Common myeloid progenitor, CD34-positive (primary cell): ENCODE data around the gene CCL26.
"Not testable (repeated sequence)": the region's sequence is repeated elsewhere in the genome, so short reads cannot be mapped to it uniquely, and the experiment has no call there.

Experiments used
- CTCF ChIA-PET: fragments of 350-600 bp; sonication (Branson Sonifier 250); formaldehyde crosslinking; loops from one replicate; lab custom pipeline; 2021; ENCODE audit warnings: antibody characterized with exemption; lab: Charles Lee
- POLR2A ChIA-PET: fragments of 350-600 bp; sonication (Branson Sonifier 250); formaldehyde crosslinking; loops from one replicate; lab custom pipeline; 2021; ENCODE audit warnings: antibody characterized with exemption; lab: Charles Lee
- DNase-seq, 3 donors: peaks; one replicate each; pipeline versions ENCODE4 v3.0.0 to v3.0.0-alpha.2; 2013
- H3K27ac ChIP-seq, 2 experiments: 1 replicate in 1 of 2; 2 replicates in 1 of 2; pipeline ENCODE4 v1.7.0; 2013; ENCODE audit warnings: inconsistent platforms in 2 of 2, low read length in 2 of 2, mild to moderate bottlenecking in 2 of 2, low read depth in 1 of 2, moderate library complexity in 1 of 2; ENCODE audit not compliant: severe bottlenecking in 2 of 2, insufficient read depth in 1 of 2, poor library complexity in 1 of 2
- H3K27me3 ChIP-seq, 5 experiments: replicated peaks in 2 of 5; 1 replicate in 3 of 5; 2 replicates in 2 of 5; pipeline versions ENCODE4 v1.6.1 to v1.7.0; 2013; ENCODE audit warnings: low read length in 4 of 5, mild to moderate bottlenecking in 2 of 5, moderate library complexity in 2 of 5, inconsistent platforms in 1 of 5; ENCODE audit not compliant: insufficient read depth in 5 of 5, control insufficient read depth in 4 of 5
- H3K36me3 ChIP-seq, 4 experiments: 1 replicate in 2 of 4; 2 replicates in 2 of 4; pipeline versions ENCODE4 v1.6.1 to v1.7.0; 2013; ENCODE audit warnings: low read length in 3 of 4, control low read depth in 1 of 4, mild to moderate bottlenecking in 1 of 4; ENCODE audit not compliant: control insufficient read depth in 4 of 4, insufficient read depth in 4 of 4
- H3K4me1 ChIP-seq, 4 experiments: 1 replicate in 3 of 4; 2 replicates in 1 of 4; pipeline versions ENCODE4 v1.6.1 to v1.7.1; 2013; ENCODE audit warnings: low read length in 3 of 4, mild to moderate bottlenecking in 3 of 4, control low read depth in 1 of 4, inconsistent platforms in 1 of 4, moderate library complexity in 1 of 4; ENCODE audit not compliant: control insufficient read depth in 4 of 4, insufficient read depth in 4 of 4; ENCODE audit errors: control extremely low read depth in 1 of 4
- H3K4me3 ChIP-seq, 7 experiments: 1 replicate in 4 of 7; 2 replicates in 3 of 7; pipeline versions ENCODE4 v1.5.1 to v1.7.0; 2013; ENCODE audit warnings: mild to moderate bottlenecking in 7 of 7, low read length in 6 of 7, moderate library complexity in 6 of 7, inconsistent platforms in 2 of 7, low read depth in 2 of 7, control low read depth in 1 of 7; ENCODE audit not compliant: insufficient read depth in 4 of 7, control insufficient read depth in 1 of 7; ENCODE audit errors: extremely low read depth in 1 of 7
- H3K9me3 ChIP-seq, 5 experiments: 1 replicate in 4 of 5; 2 replicates in 1 of 5; pipeline versions ENCODE4 v1.6.1 to v1.7.1; 2013; ENCODE audit warnings: low read length in 4 of 5, mild to moderate bottlenecking in 2 of 5, inconsistent platforms in 1 of 5, low read depth in 1 of 5, moderate library complexity in 1 of 5; ENCODE audit not compliant: control insufficient read depth in 4 of 5, insufficient read depth in 2 of 5; ENCODE audit errors: control extremely low read depth in 1 of 5
- WGBS: methylation state at CpG from one replicate; pipeline ENCODE4 v1.1.5; 2013; ENCODE audit not compliant: insufficient coverage; 5-methylcytosine and 5-hydroxymethylcytosine counted together

CCL26 gene

DNA sequence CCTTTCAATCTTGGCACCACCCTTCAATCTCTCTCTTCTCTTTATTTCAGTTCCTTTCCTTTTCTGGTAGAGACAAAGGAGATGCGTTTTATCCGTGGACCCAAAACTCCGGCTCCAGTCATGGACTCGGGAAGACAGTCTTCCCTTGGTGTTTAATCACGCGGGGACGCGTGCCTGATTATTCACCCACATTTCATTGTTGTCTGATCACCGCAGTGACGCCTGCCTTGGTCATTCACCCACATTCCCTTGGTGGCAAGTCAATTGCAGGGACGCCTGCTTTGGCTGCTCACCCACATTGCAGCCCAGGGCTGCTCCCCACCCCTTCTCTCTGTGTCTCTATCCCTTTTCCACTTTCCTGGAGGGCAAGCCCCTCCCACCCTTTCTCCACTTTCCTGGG lies 7.5 kb upstream of the CCL26 start:
- DNase-seq, H3K9me3 ChIP-seq, H3K36me3 ChIP-seq, H3K4me3 ChIP-seq, H3K4me1 ChIP-seq, POLR2A ChIA-PET, H3K27me3 ChIP-seq, CTCF ChIA-PET: not testable (repeated sequence)
- WGBS = 85% methylated on average over 11 of the region's 11 CpGs
- H3K27ac ChIP-seq = peak overlapping the region in 1 of 2 experiments; percentile 14

- H3K4me1 ChIP-seq, H3K27me3 ChIP-seq, H3K9me3 ChIP-seq, H3K36me3 ChIP-seq, DNase-seq, H3K4me3 ChIP-seq, CTCF ChIA-PET, H3K27ac ChIP-seq: not testable (repeated sequence)
- WGBS = 75% methylated on average over 11 of the region's 11 CpGs
- POLR2A ChIA-PET = interaction anchor here (0.7 kb wide), 1 partner anchor 240 kb away, joined by 6 read pairs; no protein-coding TSS in a partner anchor
These were observed 7.0 kb upstream of the CCL26 start for GRCh38 chr7:75779035-75779434.

DNA sequence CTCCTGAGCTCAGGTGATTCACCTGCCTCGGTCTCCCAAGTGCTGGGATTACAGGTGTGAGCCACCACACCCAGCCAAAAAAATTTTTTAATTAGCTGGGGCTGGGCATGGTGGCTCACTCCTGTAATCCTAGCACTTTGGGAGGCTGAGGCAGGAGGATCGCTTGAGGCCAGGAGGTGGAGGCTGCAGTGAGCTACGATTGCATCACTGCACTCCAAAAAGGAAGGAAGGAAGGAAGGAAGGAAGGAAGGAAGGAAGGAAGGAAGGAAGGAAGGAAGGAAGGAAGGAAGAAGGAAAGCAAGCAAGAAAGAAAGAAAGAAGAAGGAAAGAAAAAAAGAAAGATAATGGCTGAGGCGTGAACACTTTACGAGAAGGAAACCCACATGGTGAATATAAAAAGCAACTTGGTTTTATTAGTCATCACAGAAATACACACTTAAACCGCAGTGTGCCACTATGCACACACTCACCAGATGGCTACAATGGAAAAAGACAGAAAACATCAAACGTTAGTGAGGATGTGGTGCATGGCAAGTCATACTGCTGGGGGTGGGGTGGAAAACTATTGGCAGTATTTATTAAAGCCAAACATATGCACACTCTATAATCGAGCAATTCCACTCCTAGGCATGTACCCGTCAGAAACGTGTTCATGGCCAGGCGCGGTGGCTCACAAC lies 4.4 kb upstream of the CCL26 start:
- no peak overlapping the region for H3K27ac ChIP-seq
- 89% methylated on average over 7 of the region's 12 CpGs for WGBS
- no peaks in the 10 kb centered on the region for H3K27me3 ChIP-seq
- ChIA-PET CTCF (no interaction called here), POLR2A (no interaction called here)
- no peaks in the 10 kb centered on the region for H3K9me3 ChIP-seq
- H3K4me3 ChIP-seq = no peak overlapping the region
- no peaks in the 10 kb centered on the region for H3K36me3 ChIP-seq
- no peaks in the 10 kb centered on the region for H3K4me1 ChIP-seq
- DNase-seq = peak; percentile 30 to 89 (median 80)

DNA sequence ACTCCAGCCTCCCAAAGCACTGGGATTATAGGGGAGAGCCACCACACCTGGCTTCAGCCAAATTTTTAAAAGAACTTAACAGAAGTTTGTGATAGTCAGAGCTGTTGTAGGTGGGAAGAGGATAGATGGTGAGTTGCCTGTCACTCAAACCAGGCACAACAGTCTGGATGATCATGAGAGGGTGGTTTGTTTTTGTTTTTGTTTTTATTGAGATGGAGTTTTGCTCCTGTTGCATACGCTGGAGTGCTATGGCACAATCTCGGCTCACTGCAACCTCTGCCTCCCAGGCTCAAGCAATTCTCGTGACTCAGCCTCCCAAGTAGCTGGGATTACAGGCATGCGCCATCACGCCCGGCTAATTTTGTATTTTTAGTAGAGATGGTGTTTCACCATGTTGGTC lies 1.9 kb upstream of the CCL26 start:
- H3K36me3 ChIP-seq, H3K9me3 ChIP-seq, H3K27me3 ChIP-seq, H3K27ac ChIP-seq, H3K4me1 ChIP-seq, POLR2A ChIA-PET, H3K4me3 ChIP-seq, DNase-seq: not testable (repeated sequence)
- 100% methylated on average over 5 of the region's 6 CpGs for WGBS
- CTCF ChIA-PET = interaction anchor here (2.3 kb wide), 1 partner anchor 11 kb away, joined by 5 read pairs; no protein-coding TSS in a partner anchor

DNA sequence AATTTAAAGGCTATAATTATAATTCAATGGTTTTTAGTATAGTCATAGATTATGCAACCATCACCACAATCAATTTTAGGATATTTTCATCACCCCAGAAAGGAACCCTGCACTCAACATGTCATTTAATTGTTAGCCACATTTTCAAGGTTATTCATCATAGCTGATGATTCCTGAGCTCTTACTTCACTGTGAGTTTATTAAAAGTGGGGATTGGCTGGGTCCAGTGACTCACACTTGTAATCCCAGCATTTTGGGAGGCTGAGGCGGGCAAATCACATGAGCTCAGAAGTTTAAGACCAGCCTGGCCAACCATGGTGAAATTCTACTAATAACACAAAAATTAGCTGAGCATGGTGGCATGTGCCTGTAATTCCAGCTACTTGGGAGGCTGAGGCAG lies 787 bp downstream of the CCL26 start:
- no peak for DNase-seq
- Histone ChIP-seq H3K27me3 (no peaks in the 10 kb centered on the region), H3K9me3 (no peaks in the 10 kb centered on the region), H3K4me1 (no peaks in the 10 kb centered on the region), H3K36me3 (no peaks in the 10 kb centered on the region), H3K27ac (no peak overlapping the region), H3K4me3 (no peak overlapping the region)
- ChIA-PET POLR2A (interaction anchor here (0.6 kb wide), 2 partner anchors 10 to 194 kb away, joined by 3 to 4 read pairs; no protein-coding TSS in a partner anchor), CTCF (interaction anchor here (1.1 to 1.6 kb wide), 2 partner anchors 9 to 12 kb away, joined by 3 to 9 read pairs; no protein-coding TSS in a partner anchor)
- no CpG with 5 or more reads among the region's 1 CpG for WGBS

GRCh38 chr7:75762350-75762917 lies 9.6 kb downstream of the CCL26 start:
- peak; percentile 54 to 75 (median 75) for DNase-seq
- no peak overlapping the region for H3K27ac ChIP-seq
- WGBS = no CpG with 5 or more reads among the region's 2 CpGs
- no peaks in the 10 kb centered on the region for H3K4me1 ChIP-seq
- CTCF ChIA-PET = interaction anchor here (0.8 to 2.0 kb wide), 14 partner anchors 9 to 258 kb away, joined by 3 to 9 read pairs (median 4); partner anchors contain the start of gene HIP1
- no peaks in the 10 kb centered on the region for H3K36me3 ChIP-seq
- POLR2A ChIA-PET = no interaction called here
- H3K4me3 ChIP-seq = no peak overlapping the region
- H3K27me3 ChIP-seq = no peaks in the 10 kb centered on the region
- no peaks in the 10 kb centered on the region for H3K9me3 ChIP-seq

DNA sequence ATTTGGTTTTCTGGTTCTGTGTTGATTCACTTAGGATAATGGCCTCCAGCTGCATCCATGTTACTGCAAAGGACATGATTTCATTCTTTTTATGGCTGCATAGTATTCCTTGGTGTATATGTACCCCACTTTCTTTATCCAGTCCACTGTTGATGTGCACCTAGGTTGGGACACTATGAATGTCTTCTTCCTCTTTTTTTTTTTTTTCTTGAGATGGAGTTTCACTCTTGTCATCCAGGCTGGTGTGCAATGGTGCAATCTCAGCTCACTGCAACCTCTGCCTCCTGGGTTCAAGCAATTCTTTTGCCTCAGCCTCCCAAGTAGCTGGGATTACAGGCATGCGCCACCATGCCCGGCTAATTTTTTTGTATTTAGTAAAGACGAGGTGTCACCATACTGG lies 10.2 kb downstream of the CCL26 start:
- CTCF ChIA-PET = interaction anchor here (0.8 to 2.0 kb wide), 12 partner anchors 9 to 259 kb away, joined by 3 to 9 read pairs (median 4); partner anchors contain the start of gene HIP1
- peak in 2 of 3 donors; percentile 10 to 15 for DNase-seq
- POLR2A ChIA-PET = interaction anchor here (0.6 to 0.7 kb wide), 2 partner anchors 10 to 200 kb away, joined by 4 to 5 read pairs; no protein-coding TSS in a partner anchor
- not testable (repeated sequence) for H3K27ac ChIP-seq, H3K4me1 ChIP-seq, H3K4me3 ChIP-seq, H3K36me3 ChIP-seq, H3K9me3 ChIP-seq, H3K27me3 ChIP-seq
- 100% methylated on average over 2 of the region's 3 CpGs for WGBS
